GM12872 (cell line): ENCODE measurements around the gene RBM12.

Experiments
- TF ChIP-seq, protein P1 (sequence below): IDR thresholded peaks from 3 replicates; pipeline ENCODE4 v1.5.1; 2011; ENCODE audit warnings: low read depth, mild to moderate bottlenecking, low read length, moderate library complexity; ENCODE audit not compliant: insufficient read depth

Gene RBM12

GRCh38 chr20:35630636-35631035 is 34.1 kb downstream of the RBM12 start:
- TF ChIP-seq, protein P1, sequence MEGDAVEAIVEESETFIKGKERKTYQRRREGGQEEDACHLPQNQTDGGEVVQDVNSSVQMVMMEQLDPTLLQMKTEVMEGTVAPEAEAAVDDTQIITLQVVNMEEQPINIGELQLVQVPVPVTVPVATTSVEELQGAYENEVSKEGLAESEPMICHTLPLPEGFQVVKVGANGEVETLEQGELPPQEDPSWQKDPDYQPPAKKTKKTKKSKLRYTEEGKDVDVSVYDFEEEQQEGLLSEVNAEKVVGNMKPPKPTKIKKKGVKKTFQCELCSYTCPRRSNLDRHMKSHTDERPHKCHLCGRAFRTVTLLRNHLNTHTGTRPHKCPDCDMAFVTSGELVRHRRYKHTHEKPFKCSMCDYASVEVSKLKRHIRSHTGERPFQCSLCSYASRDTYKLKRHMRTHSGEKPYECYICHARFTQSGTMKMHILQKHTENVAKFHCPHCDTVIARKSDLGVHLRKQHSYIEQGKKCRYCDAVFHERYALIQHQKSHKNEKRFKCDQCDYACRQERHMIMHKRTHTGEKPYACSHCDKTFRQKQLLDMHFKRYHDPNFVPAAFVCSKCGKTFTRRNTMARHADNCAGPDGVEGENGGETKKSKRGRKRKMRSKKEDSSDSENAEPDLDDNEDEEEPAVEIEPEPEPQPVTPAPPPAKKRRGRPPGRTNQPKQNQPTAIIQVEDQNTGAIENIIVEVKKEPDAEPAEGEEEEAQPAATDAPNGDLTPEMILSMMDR: no peak

GRCh38 chr20:35629427-35630145 is 35.1 kb downstream of the RBM12 start:
- TF ChIP-seq, protein P1: no peak

DNA sequence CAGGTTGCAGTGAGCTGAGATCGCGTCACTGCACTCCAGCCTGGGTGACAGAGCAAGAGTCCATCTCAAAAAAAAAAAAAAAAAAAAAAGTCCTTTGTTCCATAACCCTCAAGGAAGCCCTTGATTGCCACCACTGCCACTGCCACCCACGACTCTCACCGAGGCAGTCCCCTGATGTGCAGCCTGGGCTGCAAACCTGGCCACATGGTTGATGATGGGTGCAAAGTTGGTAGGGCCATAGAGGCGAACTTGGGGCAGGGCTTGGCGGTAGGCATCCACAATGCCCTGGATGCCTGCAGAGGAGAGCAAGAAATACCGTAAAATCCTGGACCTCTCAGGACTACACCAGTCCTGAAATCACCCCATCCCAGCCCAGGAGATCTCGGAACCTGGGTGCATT is 37.6 kb downstream of the RBM12 start:
- TF ChIP-seq, protein P1: no peak

DNA sequence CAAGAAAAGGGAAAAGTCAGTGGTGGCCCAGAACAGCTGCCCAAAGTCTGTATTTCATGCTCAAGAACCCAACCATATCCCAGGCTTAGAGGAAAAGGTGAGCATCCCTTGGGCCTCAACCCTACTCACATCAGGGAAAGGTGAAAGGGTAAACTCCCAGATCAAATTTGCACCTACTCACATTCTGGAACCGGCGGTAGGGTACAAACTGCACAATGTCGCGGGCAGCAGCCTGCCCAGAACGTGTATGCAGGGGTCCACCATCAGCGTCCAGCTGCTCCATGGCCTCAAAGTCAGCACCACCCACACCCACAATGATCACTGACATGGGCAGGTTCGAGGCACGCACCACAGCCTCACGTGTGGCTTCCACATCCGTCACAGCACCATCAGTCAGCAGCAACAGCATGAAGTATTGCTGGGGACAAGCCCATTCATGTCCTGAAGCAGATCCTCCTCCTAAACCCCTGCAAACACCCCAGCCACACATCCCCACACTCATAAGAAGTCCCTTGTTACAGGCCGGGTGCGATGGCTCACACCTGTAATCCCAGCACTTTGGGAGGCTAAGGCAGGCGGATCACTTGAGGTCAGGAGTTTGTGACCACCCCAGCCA is 38.2 kb downstream of the RBM12 start:
- TF ChIP-seq, protein P1: no peak

DNA sequence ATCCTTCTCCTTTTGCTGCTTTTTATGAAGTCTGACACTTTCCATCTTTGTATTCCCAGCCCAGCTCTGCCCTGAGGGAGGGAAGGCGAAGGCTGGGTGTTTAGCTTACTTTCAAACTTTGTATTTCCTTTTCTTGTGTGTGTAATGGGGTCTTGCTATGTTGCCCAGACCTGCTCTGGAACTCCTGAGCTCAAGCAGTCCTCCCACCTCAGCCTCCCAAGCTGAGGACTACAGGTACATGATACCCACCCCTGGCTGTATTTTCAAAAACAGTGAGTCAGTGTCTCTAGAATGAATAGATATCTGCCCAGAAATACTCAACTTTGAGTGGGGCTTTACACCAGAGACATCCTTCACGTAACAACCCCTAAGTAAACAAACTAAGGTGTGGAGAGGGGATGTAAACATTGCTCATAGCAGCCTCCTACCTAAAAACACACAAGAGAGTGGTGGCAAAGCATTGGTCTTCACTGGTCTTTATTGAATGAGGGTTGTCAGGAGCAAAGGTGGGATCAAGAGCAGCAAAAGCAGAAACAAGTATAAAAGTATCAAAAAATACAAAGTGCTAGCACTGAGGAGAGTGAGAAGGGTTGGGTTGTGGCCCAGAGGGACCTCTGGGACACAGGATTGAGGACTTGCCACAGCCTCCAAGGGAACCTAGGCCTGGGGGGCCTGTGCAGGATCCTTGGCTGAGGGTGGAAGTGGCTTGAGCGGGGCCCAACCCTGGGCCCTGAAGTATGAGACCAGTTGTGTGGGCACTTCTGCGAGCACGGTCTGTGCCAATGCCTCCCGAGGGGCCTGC is 38.9 kb downstream of the RBM12 start:
- TF ChIP-seq, protein P1: no peak

DNA sequence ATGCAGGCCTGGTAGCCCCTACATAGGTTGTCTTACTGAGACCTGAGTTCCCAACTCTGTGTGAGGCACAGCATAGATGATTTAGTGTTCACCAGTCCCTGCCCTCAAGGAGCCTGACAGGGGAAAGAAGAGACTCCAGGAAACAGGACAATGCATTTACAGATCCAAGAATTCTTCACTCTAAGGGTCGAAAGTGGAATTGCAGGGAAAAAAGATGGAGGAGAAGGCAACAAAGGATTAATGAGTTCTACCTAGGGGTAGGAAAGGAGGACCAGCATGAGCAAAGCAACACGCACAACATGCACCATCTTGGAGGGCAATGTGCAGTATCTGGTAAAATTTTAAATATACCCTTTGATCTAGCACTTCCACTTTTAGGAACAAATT is 43.1 kb downstream of the RBM12 start:
- TF ChIP-seq, protein P1: no peak

- TF ChIP-seq, protein P1: no peak
These were observed 43.7 kb downstream of the RBM12 start for GRCh38 chr20:35620818-35621559.
